NCI-H82 (cell line): ENCODE data around the gene TLR7.

Experiments used
- DNase-seq: peaks from one replicate; lab custom pipeline; 2025; lab: John Stamatoyannopoulos, UW

Gene TLR7

DNA sequence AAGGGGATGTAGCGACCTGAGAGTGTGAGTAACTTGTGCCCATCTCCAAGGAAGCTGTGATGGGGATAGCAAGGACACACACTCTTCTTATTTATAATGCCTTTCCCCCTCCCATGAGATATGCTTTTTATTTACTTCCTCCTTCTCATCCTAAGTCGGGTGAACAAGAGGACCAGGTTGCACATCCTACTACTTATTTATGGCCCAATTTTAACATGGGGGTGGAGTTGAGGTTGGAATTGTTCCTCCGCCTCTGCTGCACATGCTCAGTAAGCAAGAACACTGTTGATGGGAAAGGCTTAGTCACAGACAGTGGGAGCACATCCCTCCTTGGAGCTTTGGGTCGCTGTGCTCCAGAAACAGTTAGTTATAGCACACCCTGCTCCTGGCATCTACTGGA, 24.3 kb downstream of the TLR7 start:
- DNase-seq: no peak

GRCh38 chrX:12891915-12892506, 25.1 kb downstream of the TLR7 start:
- no peak for DNase-seq

GRCh38 chrX:12892716-12893115, 25.8 kb downstream of the TLR7 start:
- DNase-seq: no peak

DNA sequence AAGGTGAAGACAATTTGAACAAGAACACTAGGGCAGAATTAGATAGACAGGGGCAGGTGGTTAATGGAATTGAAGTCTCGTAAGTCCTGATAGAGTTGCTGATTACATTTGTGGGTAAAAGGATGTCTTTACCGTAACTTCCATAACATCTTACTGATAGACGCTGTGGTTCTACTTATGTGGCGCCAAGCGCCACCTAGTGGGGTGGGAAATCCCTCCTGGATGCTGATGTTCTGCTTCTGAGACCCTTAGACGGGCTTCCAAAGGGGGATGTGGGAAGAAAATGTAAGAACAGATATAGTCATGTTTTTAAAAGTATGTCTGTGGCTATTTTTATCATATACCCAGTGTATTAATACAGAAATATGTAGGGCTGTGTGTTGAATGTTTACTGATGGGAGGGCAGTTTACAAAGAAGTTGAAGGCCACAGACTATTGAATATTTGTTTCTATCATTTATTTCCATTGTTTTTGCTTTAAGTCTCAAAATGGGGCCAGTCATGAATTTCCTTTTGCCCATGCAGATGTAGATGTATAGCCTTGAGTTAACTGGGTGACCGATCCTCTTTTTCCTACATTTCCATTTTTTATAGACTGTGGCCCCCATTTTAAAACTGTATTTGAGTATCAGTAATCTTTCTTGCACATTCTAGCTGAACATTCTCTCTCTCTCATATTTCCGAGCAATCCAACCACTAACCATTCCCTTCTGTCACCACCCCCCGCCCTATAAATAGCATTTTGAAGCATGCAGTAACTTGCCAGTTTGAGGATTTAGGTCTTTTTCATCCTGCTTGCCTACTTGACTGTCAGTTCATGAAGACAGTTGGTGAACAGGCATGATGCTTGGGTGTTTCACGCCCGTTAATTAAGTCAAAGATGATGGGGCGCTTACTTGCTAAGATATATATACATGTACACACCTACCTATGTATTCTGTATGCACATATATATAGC, 27.5 kb downstream of the TLR7 start:
- DNase-seq: peak; percentile 73

- DNase-seq: no peak
These were observed 29.0 kb downstream of the TLR7 start for GRCh38 chrX:12895866-12896265.

DNA sequence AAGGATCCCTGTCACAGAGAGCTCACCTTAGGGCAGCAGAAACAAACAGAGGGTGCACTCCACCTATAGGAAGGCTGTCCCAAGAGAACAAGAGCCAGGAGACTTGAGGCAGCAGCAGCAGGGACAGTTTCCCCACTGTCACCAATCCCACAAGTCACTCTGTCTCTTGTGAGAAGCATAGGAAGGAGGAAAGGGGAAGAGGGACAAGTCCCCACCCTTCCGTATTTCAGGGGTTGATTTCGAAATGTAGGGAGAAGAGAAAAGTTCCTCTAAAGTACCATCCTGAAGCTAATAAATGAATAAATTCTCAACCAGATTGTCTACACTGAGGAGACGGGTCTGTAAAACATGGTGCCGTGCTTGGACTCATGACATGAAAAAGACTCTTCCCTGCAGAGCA, 30.1 kb downstream of the TLR7 start:
- DNase-seq: no peak

DNA sequence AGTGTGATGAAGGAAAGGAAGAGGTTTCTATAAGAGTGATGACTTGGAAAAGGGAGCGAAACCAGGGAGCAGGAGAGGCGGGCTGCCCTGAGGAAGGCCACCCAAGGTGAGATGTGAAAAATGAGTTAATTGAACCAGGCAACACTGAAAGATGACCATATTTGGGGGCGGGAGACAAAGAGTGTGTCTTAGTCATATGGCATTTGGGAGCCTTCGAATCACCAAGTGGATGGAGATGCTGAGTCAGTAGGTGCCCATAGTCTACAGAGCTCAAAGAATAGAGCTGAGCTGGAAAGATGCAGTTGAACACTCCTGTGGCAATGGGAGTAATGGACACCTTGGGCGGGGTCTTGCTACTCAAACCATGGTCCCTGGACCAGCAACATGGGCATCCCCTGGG, 31.2 kb downstream of the TLR7 start:
- no peak for DNase-seq

- DNase-seq: no peak
These were observed 32.6 kb downstream of the TLR7 start for GRCh38 chrX:12899506-12899905.

DNA sequence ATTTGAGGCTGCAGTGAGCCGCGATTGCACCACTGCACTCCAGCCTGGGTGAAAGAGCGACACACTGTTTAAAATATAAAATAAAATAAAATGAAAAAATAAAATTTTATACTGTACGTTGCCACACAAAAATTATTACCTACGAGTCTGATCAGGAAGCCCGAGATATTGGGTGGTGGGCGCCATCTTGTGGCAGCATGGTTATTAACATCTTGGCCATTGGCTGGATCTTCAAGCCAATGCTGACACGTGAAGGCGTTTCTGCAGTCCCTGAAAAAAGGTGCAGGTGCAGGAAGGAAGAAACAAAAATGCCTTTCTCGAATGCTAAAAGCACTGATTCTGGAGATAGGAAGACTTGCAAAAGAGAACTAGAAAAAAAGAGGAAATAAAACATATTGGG, 34.6 kb downstream of the TLR7 start:
- DNase-seq: peak; percentile 68

DNA sequence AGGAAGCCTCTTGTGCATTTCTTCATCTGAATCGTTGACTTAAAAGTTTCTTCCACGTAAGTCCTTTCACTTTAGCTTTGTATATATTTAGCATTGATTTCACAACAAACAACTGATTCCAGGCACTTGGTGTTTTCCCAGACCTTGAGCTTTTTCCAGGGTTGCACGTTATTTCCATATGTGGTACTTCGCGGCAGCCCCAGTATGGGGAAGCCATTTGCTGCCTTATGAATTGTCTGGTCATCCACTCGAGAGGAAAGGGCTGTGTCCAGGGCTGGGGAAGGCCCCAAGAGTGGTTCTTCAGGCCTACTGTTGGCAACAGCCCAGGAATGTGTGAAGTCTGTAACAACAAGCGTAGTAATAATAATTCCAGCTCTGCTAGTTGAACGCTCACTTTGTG, 36.8 kb downstream of the TLR7 start:
- DNase-seq: no peak

DNA sequence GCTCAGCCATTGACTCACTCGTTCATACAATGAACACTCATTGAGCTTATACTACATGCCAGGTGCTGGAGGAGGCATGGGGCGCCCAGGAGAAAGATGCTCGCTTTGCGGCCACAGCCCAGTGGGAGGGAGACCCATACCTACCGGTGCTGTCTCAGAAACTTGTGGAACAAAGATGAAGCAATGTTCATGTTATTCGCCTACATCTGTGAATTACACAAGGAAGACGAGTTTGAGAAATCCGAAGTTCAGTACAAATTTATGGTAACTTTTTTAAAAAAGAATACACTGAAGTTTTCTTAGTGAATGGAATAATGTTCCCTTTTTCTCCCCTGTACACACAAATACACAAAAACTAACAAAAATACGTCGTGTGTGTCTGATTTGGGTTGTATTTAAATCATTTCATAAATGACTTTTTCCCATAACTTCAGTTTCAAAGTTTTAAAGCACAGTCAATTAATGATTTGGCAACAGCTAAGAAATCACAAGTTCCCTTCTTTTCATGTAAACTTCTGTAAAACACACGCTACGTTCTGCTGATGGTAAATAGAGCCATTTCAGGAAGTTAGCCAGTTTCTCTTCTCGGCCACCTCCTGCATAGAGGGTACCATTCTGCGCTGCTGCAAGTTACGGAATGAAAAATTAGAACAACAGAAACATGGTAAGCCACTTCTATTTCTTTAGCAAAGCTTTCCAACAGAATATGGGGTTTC, 39.3 kb downstream of the TLR7 start, which contains the start of gene TLR8:
TSS of gene TLR8 (plus strand) at position 575 of the 716 bp plus-strand sequence. CDS start at position 662, 87 bp downstream.
- no peak for DNase-seq

DNA sequence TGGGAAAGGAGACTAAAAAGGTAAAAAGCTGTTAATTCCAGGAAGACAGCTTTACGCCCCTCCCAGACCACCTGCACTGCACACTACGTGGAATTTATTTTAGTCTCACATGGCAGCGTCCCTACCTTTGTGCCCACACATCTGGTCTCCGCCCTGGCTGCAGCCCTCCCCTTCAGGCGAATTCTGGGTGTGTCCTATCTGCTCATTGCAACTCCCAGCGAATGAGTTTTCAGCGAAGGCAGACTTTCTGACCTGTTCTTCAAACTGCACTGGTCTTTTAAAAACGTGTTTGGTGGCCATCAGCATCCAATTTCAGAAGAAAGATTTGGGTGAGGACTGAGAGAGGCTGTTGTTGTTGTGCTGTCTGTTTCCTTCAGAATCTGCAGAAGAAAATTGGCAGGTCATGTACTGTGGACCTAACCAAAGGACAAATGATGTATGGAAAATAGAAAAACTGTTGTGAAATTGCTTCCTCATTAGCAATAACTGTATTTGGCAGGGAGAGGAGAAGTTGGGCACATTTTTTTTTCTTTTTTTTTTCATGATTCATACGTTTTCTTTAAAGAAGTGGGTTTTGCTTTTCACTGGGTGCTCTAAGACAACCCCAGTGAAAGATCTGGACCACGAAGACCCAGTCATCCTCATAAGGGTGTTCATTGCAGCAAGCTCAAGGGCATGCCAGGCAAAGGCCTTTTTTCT, 43.7 kb downstream of the TLR7 start:
- DNase-seq: no peak

GRCh38 chrX:12911122-12911470, 44.2 kb downstream of the TLR7 start:
- no peak for DNase-seq

- DNase-seq: no peak
These were observed 46.1 kb downstream of the TLR7 start for GRCh38 chrX:12912791-12913482.

- DNase-seq: no peak
These were observed 50.9 kb downstream of the TLR7 start for GRCh38 chrX:12917753-12918152.

- no peak for DNase-seq
These were observed 52.2 kb downstream of the TLR7 start for GRCh38 chrX:12919051-12919450.

- no peak for DNase-seq
These were observed 52.7 kb downstream of the TLR7 start for GRCh38 chrX:12919620-12920019.

DNA sequence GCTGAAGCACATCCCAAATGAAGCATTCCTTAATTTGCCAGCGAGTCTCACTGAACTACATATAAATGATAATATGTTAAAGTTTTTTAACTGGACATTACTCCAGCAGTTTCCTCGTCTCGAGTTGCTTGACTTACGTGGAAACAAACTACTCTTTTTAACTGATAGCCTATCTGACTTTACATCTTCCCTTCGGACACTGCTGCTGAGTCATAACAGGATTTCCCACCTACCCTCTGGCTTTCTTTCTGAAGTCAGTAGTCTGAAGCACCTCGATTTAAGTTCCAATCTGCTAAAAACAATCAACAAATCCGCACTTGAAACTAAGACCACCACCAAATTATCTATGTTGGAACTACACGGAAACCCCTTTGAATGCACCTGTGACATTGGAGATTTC, 54.1 kb downstream of the TLR7 start:
- DNase-seq: no peak

GRCh38 chrX:12921886-12922598, 55.2 kb downstream of the TLR7 start:
- no peak for DNase-seq

GRCh38 chrX:12922599-12922919, 55.7 kb downstream of the TLR7 start:
- no peak for DNase-seq

- no peak for DNase-seq
These were observed 62.8 kb downstream of the TLR7 start for GRCh38 chrX:12929701-12930100.
